ENCODE data around the gene FBXO34. TPM values are rescaled to one million over a fixed set of nuclear protein-coding genes. Genes with fewer than 3 reads are reported as not detected.

Gene FBXO34
- total RNA-seq = 12.0 and 12.5 TPM in 2 replicates

GRCh38 chr14:55270832-55271571, at the start of gene FBXO34:
Gene FBXO34, plus strand, starts transcription at chr14:55271421. Its CDS starts 78,970 bp downstream, at chr14:55350391.

Other genes with a start within 250 kb of the FBXO34 start
- gene WDHD1, start 244.3 kb upstream of the FBXO34 start, total RNA-seq = 3.4 and 9.6 TPM in 2 replicates
- 8.3 and 8.5 TPM in 2 replicates for gene SOCS4, start 244.2 kb upstream of the FBXO34 start, total RNA-seq
- gene MAPK1IP1L, start 219.8 kb upstream of the FBXO34 start, total RNA-seq = 64.7 and 70.0 TPM in 2 replicates
- 396 and 695 TPM in 2 replicates for gene LGALS3, start 142.2 kb upstream of the FBXO34 start, total RNA-seq
- gene DLGAP5, start 79.8 kb upstream of the FBXO34 start, total RNA-seq = 1.1 and 1.2 TPM in 2 replicates
- gene ATG14, start 140.4 kb downstream of the FBXO34 start, total RNA-seq = 8.2 and 8.6 TPM in 2 replicates
- gene TBPL2, start 169.2 kb downstream of the FBXO34 start, total RNA-seq = not detected in 2 replicates